HEK293 (cell line): ENCODE results near the gene ORM2.

ENCODE experiments used
- CTCF ChIA-PET: fragments of 350-600 bp; formaldehyde crosslinking; extraction: SDS; loops from one replicate; lab custom pipeline; 2021; ENCODE audit warnings: antibody characterized with exemption; lab: Yijun Ruan, JAX
- POLR2A ChIA-PET: fragments of 300-600 bp; formaldehyde crosslinking; extraction: SDS; loops from one replicate; lab custom pipeline; 2020; ENCODE audit warnings: antibody characterized with exemption, inconsistent platforms; lab: Yijun Ruan, JAX
- H3K27ac ChIP-seq: fragments of 200-500 bp; sonication (Bioruptor generic); 2 replicates; pipeline ENCODE4 v1.5.1; 2014; ENCODE audit warnings: low read depth, low read length, control low read depth, inconsistent platforms; ENCODE audit errors: extremely low read depth
- H3K36me3 ChIP-seq, 2 experiments: fragments of 200-500 bp in 1 of 2; sonication (Bioruptor generic) in 1 of 2; 1 replicate in 1 of 2; 2 replicates in 1 of 2; pipeline ENCODE4 v1.5.1; 2014 to 2017; ENCODE audit warnings: inconsistent platforms in 2 of 2, low read length in 2 of 2; ENCODE audit not compliant: control insufficient read depth in 2 of 2, insufficient read depth in 1 of 2
- H3K4me1 ChIP-seq: fragments of 200-500 bp; sonication (Bioruptor generic); 2 replicates; pipeline ENCODE4 v1.5.1; 2014; ENCODE audit warnings: mild to moderate bottlenecking, low read length, inconsistent platforms; ENCODE audit not compliant: control insufficient read depth, insufficient read depth
- H3K4me3 ChIP-seq: 2 replicates; pipeline ENCODE4 v1.5.1; 2011; ENCODE audit warnings: low read depth, mild to moderate bottlenecking, control low read depth, low read length, moderate library complexity
- H3K9me3 ChIP-seq: fragments of 200-500 bp; sonication (Bioruptor generic); 2 replicates; pipeline ENCODE4 v1.5.1; 2014; ENCODE audit warnings: low read depth, low read length, inconsistent platforms; ENCODE audit not compliant: control insufficient read depth, insufficient read depth
- HOXC10 ChIP-seq: sonication (generic); formaldehyde crosslinking; IDR thresholded peaks from 2 replicates; pipeline ENCODE4 v1.8.1; 2023; ENCODE audit warnings: mild to moderate bottlenecking, missing genetic modification reagents
- IKZF3 ChIP-seq: fragments of 450-650 bp; IDR thresholded peaks from 2 replicates; pipeline ENCODE4 v1.5.0; 2018; ENCODE audit warnings: missing biosample characterization, mild to moderate bottlenecking, missing genetic modification characterization, moderate library complexity
- KLF16 ChIP-seq: fragments of 450-650 bp; formaldehyde crosslinking; IDR thresholded peaks from 2 replicates; pipeline ENCODE4 v1.5.1; 2017; ENCODE audit warnings: missing biosample characterization, missing genetic modification characterization
- SALL2 ChIP-seq: fragments of 450-650 bp; formaldehyde crosslinking; IDR thresholded peaks from 2 replicates; pipeline ENCODE4 v1.5.0; 2017; ENCODE audit warnings: missing biosample characterization, mild to moderate bottlenecking, missing genetic modification characterization, borderline replicate concordance
- ZFP3 ChIP-seq: fragments of 450-650 bp; formaldehyde crosslinking; IDR thresholded peaks from 2 replicates; pipeline ENCODE4 v1.5.1; 2016; ENCODE audit warnings: low read depth, missing biosample characterization, missing genetic modification characterization
- ZNF138 ChIP-seq: fragments of 450-650 bp; formaldehyde crosslinking; IDR thresholded peaks from 2 replicates; pipeline ENCODE4 v1.5.1; 2016; ENCODE audit warnings: missing biosample characterization, missing genetic modification characterization, borderline replicate concordance
- ZNF146 ChIP-seq: fragments of 450-650 bp; formaldehyde crosslinking; IDR thresholded peaks from 2 replicates; pipeline ENCODE4 v1.5.1; 2016; ENCODE audit warnings: missing biosample characterization, missing genetic modification characterization
- ZNF248 ChIP-seq: fragments of 450-650 bp; formaldehyde crosslinking; IDR thresholded peaks from 2 replicates; pipeline ENCODE4 v1.5.1; 2017; ENCODE audit warnings: missing biosample characterization, missing genetic modification characterization
- ZNF654 ChIP-seq: fragments of 450-650 bp; formaldehyde crosslinking; IDR thresholded peaks from 2 replicates; pipeline ENCODE4 v1.5.1; 2016; ENCODE audit warnings: low read depth, missing biosample characterization, missing genetic modification characterization
- TF ChIP-seq, protein P1 (sequence below): fragments of 450-650 bp; formaldehyde crosslinking; IDR thresholded peaks from 2 replicates; pipeline ENCODE4 v1.5.1; 2016; ENCODE audit warnings: missing biosample characterization, missing genetic modification characterization
- TF ChIP-seq, protein P2 (sequence below): sonication (generic); formaldehyde crosslinking; IDR thresholded peaks from 2 replicates; pipeline ENCODE4 v1.8.1; 2022; ENCODE audit warnings: mild to moderate bottlenecking, moderate library complexity, missing genetic modification reagents
- TF ChIP-seq, protein P3 (sequence below): fragments of 450-650 bp; formaldehyde crosslinking; IDR thresholded peaks from 2 replicates; pipeline ENCODE4 v1.5.1; 2016; ENCODE audit warnings: missing biosample characterization, missing genetic modification characterization
- TF ChIP-seq, protein P4 (sequence below): fragments of 450-650 bp; formaldehyde crosslinking; IDR thresholded peaks from 2 replicates; pipeline ENCODE4 v1.5.1; 2016; ENCODE audit warnings: missing biosample characterization, missing genetic modification characterization
- TF ChIP-seq, protein P5 (sequence below): fragments of 450-650 bp; formaldehyde crosslinking; IDR thresholded peaks from 2 replicates; pipeline ENCODE4 v1.5.1; 2016; ENCODE audit warnings: missing biosample characterization, missing genetic modification characterization, low read depth
- TF ChIP-seq, protein P6 (sequence below): fragments of 450-650 bp; formaldehyde crosslinking; IDR thresholded peaks from 2 replicates; pipeline ENCODE4 v1.5.1; 2017; ENCODE audit warnings: missing biosample characterization, missing genetic modification characterization
- TF ChIP-seq, protein P7 (sequence below): fragments of 450-650 bp; formaldehyde crosslinking; IDR thresholded peaks from 2 replicates; pipeline ENCODE4 v1.5.1; 2016; ENCODE audit warnings: missing biosample characterization, missing genetic modification characterization

Gene ORM2

DNA sequence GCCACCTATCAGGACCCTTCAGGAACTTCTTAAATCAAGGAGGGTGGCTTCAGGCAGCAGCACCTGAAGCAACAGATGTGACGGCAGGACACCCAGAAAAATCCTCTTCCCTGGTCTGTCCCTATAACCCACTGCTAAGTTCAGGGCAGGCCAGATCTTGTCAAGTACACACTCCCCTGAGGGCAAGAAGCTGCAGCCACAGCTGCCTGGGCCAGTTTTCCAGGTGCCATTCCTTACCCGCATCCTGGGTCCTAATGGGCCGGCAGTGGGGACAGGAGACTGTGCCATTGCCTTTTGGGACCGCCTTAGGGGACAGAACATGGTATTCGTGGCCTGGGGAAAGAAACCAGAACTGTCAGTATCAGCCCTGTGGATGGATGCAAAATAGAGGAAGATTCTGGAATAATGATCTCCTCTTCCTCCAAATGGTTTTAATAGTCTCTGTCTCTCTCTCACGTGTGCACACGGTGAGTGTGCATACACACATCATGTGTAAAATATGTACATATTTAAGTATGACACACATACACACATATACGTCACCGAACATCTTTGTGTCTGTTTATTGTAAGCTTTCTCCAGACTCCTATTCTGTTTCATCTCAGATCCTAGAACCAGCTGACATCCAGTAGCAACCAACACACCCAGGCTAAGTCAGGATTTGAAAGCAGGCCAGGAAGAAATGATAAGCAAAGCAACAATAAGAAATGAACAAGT is 14.0 kb downstream of the ORM2 start (continued):
- TF ChIP-seq, protein P1, sequence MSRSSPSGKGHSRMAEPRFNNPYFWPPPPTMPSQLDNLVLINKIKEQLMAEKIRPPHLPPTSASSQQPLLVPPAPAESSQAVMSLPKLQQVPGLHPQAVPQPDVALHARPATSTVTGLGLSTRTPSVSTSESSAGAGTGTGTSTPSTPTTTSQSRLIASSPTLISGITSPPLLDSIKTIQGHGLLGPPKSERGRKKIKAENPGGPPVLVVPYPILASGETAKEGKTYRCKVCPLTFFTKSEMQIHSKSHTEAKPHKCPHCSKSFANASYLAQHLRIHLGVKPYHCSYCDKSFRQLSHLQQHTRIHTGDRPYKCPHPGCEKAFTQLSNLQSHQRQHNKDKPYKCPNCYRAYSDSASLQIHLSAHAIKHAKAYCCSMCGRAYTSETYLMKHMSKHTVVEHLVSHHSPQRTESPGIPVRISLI (tag by site-specific recombination), result no peak
- no peak for TF ChIP-seq KLF16 (tag by site-specific recombination)
- TF ChIP-seq ZNF654 (tag by site-specific recombination), result no peak

DNA sequence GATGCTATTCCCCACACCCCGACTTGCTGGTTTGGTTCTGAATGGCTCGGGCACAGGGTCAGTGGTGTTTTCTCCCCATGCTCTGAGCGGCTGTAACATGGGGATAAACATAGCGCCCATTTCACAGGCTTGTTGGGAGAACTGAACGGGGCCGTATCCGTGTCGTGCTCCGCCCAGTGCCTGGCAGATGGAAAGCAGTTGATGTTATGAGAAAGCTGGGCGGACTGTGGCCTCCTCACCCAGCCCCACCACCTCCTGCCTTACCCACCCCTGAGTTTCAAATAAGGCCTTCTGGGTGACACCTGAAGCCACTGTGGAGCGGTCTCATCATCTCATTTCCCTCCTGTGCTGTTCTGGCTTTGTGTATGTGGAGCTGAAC is 14.5 kb downstream of the ORM2 start:
- Histone ChIP-seq H3K27ac (no peak overlapping the region), H3K4me1 (peaks cover 6% of the 10 kb centered on the region), H3K36me3 (no peaks in the 10 kb centered on the region), H3K4me3 (no peak overlapping the region), H3K9me3 (no peaks in the 10 kb centered on the region)
- ChIA-PET CTCF (interaction anchor here (0.6 to 1.1 kb wide), 4 partner anchors 28 to 335 kb away, joined by 3 to 5 read pairs (median 4); no protein-coding TSS in a partner anchor), POLR2A (no interaction called here)
- TF ChIP-seq, protein P2, sequence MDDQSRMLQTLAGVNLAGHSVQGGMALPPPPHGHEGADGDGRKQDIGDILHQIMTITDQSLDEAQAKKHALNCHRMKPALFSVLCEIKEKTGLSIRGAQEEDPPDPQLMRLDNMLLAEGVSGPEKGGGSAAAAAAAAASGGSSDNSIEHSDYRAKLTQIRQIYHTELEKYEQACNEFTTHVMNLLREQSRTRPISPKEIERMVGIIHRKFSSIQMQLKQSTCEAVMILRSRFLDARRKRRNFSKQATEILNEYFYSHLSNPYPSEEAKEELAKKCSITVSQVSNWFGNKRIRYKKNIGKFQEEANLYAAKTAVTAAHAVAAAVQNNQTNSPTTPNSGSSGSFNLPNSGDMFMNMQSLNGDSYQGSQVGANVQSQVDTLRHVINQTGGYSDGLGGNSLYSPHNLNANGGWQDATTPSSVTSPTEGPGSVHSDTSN (CRISPR knock-in tag), result no peak
- TF ChIP-seq HOXC10 (CRISPR knock-in tag), result no peak
- TF ChIP-seq, protein P3, sequence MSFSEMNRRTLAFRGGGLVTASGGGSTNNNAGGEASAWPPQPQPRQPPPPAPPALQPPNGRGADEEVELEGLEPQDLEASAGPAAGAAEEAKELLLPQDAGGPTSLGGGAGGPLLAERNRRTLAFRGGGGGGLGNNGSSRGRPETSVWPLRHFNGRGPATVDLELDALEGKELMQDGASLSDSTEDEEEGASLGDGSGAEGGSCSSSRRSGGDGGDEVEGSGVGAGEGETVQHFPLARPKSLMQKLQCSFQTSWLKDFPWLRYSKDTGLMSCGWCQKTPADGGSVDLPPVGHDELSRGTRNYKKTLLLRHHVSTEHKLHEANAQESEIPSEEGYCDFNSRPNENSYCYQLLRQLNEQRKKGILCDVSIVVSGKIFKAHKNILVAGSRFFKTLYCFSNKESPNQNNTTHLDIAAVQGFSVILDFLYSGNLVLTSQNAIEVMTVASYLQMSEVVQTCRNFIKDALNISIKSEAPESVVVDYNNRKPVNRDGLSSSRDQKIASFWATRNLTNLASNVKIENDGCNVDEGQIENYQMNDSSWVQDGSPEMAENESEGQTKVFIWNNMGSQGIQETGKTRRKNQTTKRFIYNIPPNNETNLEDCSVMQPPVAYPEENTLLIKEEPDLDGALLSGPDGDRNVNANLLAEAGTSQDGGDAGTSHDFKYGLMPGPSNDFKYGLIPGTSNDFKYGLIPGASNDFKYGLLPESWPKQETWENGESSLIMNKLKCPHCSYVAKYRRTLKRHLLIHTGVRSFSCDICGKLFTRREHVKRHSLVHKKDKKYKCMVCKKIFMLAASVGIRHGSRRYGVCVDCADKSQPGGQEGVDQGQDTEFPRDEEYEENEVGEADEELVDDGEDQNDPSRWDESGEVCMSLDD (tag by site-specific recombination), result no peak
- no peak for TF ChIP-seq ZNF654 (tag by site-specific recombination)
- TF ChIP-seq, protein P4, sequence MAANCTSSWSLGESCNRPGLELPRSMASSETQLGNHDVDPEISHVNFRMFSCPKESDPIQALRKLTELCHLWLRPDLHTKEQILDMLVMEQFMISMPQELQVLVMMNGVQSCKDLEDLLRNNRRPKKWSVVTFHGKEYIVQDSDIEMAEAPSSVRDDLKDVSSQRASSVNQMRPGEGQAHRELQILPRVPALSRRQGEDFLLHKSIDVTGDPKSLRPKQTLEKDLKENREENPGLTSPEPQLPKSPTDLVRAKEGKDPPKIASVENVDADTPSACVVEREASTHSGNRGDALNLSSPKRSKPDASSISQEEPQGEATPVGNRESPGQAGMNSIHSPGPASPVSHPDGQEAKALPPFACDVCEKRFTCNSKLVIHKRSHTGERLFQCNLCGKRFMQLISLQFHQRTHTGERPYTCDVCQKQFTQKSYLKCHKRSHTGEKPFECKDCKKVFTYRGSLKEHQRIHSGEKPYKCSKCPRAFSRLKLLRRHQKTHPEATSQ, result no peak
- TF ChIP-seq ZFP3 (tag by site-specific recombination), result no peak
- TF ChIP-seq, protein P5, sequence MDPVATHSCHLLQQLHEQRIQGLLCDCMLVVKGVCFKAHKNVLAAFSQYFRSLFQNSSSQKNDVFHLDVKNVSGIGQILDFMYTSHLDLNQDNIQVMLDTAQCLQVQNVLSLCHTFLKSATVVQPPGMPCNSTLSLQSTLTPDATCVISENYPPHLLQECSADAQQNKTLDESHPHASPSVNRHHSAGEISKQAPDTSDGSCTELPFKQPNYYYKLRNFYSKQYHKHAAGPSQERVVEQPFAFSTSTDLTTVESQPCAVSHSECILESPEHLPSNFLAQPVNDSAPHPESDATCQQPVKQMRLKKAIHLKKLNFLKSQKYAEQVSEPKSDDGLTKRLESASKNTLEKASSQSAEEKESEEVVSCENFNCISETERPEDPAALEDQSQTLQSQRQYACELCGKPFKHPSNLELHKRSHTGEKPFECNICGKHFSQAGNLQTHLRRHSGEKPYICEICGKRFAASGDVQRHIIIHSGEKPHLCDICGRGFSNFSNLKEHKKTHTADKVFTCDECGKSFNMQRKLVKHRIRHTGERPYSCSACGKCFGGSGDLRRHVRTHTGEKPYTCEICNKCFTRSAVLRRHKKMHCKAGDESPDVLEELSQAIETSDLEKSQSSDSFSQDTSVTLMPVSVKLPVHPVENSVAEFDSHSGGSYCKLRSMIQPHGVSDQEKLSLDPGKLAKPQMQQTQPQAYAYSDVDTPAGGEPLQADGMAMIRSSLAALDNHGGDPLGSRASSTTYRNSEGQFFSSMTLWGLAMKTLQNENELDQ (tag by site-specific recombination), result no peak
- TF ChIP-seq, protein P6, sequence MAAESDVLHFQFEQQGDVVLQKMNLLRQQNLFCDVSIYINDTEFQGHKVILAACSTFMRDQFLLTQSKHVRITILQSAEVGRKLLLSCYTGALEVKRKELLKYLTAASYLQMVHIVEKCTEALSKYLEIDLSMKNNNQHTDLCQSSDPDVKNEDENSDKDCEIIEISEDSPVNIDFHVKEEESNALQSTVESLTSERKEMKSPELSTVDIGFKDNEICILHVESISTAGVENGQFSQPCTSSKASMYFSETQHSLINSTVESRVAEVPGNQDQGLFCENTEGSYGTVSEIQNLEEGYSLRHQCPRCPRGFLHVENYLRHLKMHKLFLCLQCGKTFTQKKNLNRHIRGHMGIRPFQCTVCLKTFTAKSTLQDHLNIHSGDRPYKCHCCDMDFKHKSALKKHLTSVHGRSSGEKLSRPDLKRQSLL (tag by site-specific recombination), result no peak

DNA sequence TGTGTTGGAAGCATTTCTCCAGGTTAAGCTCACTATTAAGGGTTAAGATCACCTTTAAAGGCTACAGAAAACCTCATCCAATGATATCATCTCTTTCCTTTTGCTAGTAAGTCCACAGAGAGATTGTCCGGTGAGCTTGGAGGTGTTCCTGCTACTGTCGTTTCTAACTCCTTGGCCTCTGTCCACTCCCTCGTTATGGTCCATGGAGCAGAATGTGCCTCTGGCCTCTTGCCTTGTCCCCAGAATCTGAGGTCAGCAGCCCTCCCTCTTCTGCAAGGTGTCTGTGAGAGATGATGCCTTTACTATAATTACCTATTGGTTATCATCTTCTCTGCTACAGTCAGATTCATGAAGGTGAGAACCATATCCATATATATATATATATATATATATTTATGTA is 15.0 kb downstream of the ORM2 start:
- CTCF ChIA-PET, result interaction anchor here (0.6 to 1.1 kb wide), 4 partner anchors 29 to 336 kb away, joined by 3 to 5 read pairs (median 4); no protein-coding TSS in a partner anchor
- no peaks in the 10 kb centered on the region for H3K9me3 ChIP-seq
- POLR2A ChIA-PET, result no interaction called here
- peaks cover 8% of the 10 kb centered on the region for H3K4me1 ChIP-seq
- H3K4me3 ChIP-seq, result no peak overlapping the region
- H3K27ac ChIP-seq, result no peak overlapping the region
- H3K36me3 ChIP-seq, result no peaks in the 10 kb centered on the region
- TF ChIP-seq SALL2 (tag by site-specific recombination), result no peak
- TF ChIP-seq ZNF146 (tag by site-specific recombination), result no peak
- TF ChIP-seq ZNF248 (tag by site-specific recombination), result no peak
- TF ChIP-seq, protein P2 (CRISPR knock-in tag), result no peak
- TF ChIP-seq ZNF138 (tag by site-specific recombination), result no peak
- TF ChIP-seq IKZF3, result no peak
- TF ChIP-seq, protein P7, sequence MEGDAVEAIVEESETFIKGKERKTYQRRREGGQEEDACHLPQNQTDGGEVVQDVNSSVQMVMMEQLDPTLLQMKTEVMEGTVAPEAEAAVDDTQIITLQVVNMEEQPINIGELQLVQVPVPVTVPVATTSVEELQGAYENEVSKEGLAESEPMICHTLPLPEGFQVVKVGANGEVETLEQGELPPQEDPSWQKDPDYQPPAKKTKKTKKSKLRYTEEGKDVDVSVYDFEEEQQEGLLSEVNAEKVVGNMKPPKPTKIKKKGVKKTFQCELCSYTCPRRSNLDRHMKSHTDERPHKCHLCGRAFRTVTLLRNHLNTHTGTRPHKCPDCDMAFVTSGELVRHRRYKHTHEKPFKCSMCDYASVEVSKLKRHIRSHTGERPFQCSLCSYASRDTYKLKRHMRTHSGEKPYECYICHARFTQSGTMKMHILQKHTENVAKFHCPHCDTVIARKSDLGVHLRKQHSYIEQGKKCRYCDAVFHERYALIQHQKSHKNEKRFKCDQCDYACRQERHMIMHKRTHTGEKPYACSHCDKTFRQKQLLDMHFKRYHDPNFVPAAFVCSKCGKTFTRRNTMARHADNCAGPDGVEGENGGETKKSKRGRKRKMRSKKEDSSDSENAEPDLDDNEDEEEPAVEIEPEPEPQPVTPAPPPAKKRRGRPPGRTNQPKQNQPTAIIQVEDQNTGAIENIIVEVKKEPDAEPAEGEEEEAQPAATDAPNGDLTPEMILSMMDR (tag by site-specific recombination), result no peak
